VCaP (cell line): Measurements from ENCODE around the gene MED12L.

ENCODE experiments used
- H3K27ac ChIP-seq: fragments of 450-650 bp; 2 replicates; pipeline ENCODE4 v1.5.1; 2017
- TF ChIP-seq, protein P1 (sequence below): fragments of 450-650 bp; conservative IDR thresholded peaks from 2 replicates; pipeline ENCODE4 v1.5.1; 2017; ENCODE audit warnings: mild to moderate bottlenecking, moderate library complexity

Gene MED12L

DNA sequence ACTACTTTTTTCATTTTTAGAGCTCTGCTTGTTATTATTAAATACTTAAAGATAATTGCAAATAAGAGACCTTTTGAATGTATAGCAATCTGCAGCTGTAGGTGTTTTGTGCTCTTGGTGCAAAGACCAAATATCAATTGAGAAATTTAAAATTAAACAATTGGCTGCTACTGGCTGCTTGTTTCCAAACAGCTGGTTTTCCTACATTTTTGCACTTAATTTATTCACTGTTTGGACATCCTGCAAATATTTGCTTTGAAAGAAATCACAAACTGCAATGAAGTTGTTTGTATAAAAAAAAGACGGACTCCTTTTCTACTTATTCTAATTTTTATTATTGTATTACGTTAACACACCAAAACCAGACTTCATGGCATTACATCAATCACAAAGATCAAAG is 35.6 kb downstream of the MED12L start:
- TF ChIP-seq, protein P1, sequence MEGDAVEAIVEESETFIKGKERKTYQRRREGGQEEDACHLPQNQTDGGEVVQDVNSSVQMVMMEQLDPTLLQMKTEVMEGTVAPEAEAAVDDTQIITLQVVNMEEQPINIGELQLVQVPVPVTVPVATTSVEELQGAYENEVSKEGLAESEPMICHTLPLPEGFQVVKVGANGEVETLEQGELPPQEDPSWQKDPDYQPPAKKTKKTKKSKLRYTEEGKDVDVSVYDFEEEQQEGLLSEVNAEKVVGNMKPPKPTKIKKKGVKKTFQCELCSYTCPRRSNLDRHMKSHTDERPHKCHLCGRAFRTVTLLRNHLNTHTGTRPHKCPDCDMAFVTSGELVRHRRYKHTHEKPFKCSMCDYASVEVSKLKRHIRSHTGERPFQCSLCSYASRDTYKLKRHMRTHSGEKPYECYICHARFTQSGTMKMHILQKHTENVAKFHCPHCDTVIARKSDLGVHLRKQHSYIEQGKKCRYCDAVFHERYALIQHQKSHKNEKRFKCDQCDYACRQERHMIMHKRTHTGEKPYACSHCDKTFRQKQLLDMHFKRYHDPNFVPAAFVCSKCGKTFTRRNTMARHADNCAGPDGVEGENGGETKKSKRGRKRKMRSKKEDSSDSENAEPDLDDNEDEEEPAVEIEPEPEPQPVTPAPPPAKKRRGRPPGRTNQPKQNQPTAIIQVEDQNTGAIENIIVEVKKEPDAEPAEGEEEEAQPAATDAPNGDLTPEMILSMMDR = no peak
- H3K27ac ChIP-seq = no peak overlapping the region

DNA sequence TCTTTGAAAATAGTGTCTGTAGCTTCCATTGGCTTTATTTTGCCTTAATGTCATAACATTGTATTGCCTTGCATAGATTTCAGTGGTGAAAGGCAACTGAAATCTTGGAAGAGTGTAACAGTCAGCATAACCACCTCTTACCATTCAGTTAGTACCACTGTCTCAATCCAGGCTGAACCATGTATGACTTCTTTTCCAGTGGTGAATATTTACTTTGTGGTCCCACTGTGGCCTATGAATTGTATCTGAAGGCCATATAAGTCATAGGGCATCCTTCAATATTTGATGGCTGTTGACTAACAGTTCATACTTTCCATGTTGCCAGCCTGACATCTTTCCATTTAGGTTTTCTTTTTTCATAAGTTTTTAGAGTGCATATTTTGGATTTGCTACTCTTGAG is 38.4 kb downstream of the MED12L start:
- TF ChIP-seq, protein P1 = no peak
- H3K27ac ChIP-seq = peak overlapping the region; percentile 69

DNA sequence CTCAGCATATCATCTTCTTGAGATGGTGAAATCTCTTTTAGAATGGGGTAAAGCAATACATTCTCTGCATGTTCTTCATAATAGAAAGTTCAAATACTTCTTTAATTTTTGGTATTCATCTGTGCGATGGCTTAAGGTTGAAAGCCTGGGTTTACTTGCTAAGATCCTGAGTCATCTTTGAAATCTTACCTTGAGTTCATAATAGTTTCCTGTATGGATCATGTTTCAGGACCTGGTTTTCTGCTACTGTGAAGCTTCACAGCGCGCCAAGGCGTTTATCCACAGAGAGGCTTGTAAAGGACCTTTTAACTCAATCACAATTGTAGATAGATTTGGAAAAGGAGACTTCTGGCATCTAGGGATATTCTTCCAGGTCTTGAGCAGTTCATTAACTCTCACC is 39.0 kb downstream of the MED12L start:
- peak overlapping the region; percentile 69 for H3K27ac ChIP-seq
- TF ChIP-seq, protein P1 = no peak

DNA sequence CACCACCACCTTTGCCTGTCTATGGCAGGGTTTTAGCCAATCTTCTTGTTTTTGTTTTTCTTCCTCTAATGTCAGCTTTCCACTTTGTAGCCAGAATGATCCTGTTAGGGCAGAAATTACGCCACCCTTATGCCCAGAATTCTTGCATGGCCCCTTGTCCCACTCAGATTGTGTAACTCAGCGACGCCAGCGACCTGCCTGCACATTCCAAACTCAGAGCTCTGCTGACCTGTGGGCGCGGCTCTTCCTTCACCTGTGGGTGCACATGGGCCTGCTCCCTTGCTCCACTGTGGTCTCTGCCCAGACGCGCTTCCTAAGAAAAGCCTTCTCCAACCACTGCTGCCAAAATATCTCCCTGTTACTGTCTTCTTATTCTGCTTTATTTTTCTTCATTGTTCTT is 45.0 kb downstream of the MED12L start:
- no peak overlapping the region for H3K27ac ChIP-seq
- TF ChIP-seq, protein P1 = no peak

DNA sequence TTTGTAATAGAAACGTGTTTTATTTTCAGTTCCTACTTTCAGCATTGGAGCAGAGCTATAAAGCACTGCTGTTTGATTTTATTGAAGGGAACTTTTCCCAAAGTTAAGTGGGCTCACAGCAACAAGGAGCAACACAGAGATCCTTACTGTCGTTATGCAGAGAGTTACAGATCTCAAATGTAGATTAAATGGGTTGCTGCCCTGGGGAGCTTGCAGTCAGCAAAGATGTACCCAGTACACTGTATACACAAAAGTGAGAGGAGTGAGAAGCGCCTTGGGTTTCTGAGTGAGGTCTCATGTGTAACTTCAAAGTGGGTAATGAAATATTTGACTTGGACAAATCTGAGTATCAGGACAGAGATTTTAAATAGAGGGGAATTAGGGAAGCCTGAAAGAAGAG is 47.7 kb downstream of the MED12L start:
- TF ChIP-seq, protein P1 = no peak

DNA sequence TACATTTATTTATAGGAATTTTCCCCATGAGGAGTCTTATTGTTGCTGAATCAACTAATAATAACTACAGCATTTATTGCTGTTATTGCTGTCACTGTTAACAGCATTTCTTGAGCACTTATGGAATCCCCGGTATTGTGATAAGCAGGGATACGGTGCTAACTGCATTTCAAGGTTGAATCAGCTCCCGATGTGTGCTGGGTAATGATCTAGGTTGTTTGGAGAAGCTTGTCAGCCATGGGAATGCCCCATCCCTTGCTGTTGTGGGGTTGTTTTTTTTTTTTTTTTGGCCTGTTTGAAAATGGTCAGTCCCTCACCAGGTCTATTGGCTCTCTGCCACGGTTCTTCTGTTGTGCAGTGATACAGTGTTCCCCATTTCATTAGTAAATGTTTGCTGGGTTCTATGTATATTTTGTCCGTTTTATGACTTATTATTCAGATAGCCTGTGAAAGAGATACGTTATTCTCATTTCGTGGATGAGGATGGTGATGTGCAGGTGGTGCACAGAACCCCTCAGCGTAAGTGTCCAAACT is 48.5 kb downstream of the MED12L start:
- H3K27ac ChIP-seq = no peak overlapping the region
- TF ChIP-seq, protein P1 = no peak

More for the DNA sequence above, 47.7 kb downstream of the MED12L start:
- H3K27ac ChIP-seq = no peak overlapping the region

DNA sequence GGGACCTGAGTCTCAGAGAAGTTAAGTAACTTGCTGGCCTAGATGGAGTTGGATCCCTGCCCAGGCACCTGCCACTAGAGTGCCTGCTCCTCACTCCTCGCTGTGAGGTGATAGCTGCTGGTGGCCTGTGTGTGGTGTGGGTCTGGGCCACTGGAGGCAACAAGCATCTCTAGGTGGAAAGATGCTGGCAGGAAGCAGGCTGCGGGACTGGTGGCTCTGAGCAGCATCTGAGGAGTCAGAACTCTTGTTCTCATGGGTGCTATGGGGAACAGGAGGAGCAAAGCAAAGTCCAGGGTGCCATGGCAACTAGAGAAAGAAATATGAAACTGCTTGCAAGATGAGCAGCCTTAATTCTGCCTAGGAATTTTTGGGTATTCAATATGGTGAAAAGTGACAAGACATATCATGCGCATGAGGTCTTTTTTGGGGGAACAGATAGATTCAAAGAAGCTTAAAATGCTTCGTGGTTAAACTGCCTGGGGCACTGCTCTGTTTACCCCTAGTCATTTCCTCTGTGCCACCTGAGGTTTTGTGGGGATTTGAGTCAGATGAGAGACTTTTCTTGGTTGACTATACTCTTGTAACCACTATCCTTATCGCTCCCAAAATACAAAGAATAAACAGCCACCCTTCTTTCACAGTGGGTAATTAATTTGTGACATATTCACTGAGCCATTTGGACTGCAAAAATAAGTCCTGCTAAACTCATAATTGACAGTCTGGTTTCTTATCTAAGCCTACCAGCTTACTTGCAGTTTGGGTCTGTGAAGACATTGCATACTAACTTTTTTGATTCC is 50.3 kb downstream of the MED12L start:
- TF ChIP-seq, protein P1 = no peak
- no peak overlapping the region for H3K27ac ChIP-seq
